22Rv1 (cell line): Measurements from ENCODE around the gene KLK1.
A peak's percentile ranks its signal among the peaks of the same experiment; 100 is the strongest.

Experiments
- H3K27ac ChIP-seq: fragments of 450-650 bp; 2 replicates; pipeline ENCODE4 v1.5.1; 2017
- CTCF ChIP-seq: fragments of 450-650 bp; IDR thresholded peaks from 2 replicates; pipeline ENCODE4 v1.5.1; 2017; ENCODE audit warnings: mild to moderate bottlenecking
- ZFX ChIP-seq: fragments of 450-650 bp; IDR thresholded peaks from 2 replicates; pipeline ENCODE4 v1.6.1; 2017; ENCODE audit warnings: antibody characterized with exemption, borderline replicate concordance

KLK1 gene

GRCh38 chr19:50858886-50859285 lies 35.3 kb upstream of the KLK1 start:
- TF ChIP-seq CTCF = no peak; the same call in none of the 2 replicates
- no peak for TF ChIP-seq ZFX
- peak overlapping the region; percentile 100 for H3K27ac ChIP-seq

- TF ChIP-seq CTCF = no peak
- TF ChIP-seq ZFX = no peak
- H3K27ac ChIP-seq = peak overlapping the region; percentile 100
These were observed 33.8 kb upstream of the KLK1 start for GRCh38 chr19:50857366-50857765.

DNA sequence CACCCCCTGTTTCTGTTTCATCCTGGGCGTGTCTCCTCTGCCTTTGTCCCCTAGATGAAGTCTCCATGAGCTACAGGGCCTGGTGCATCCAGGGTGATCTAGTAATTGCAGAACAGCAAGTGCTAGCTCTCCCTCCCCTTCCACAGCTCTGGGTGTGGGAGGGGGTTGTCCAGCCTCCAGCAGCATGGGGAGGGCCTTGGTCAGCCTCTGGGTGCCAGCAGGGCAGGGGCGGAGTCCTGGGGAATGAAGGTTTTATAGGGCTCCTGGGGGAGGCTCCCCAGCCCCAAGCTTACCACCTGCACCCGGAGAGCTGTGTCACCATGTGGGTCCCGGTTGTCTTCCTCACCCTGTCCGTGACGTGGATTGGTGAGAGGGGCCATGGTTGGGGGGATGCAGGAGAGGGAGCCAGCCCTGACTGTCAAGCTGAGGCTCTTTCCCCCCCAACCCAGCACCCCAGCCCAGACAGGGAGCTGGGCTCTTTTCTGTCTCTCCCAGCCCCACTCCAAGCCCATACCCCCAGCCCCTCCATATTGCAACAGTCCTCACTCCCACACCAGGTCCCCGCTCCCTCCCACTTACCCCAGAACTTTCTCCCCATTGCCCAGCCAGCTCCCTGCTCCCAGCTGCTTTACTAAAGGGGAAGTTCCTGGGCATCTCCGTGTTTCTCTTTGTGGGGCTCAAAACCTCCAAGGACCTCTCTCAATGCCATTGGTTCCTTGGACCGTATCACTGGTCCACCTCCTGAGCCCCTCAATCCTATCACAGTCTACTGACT lies 31.2 kb upstream of the KLK1 start, which contains the start of gene KLK3:
Gene KLK3 (plus strand): TSS at position 280 of the 775 bp plus-strand sequence. CDS start 41 bp downstream, at position 321.
- H3K27ac ChIP-seq = peak within 1 kb of the TSS; percentile 100
- TF ChIP-seq CTCF = no peak
- no peak for TF ChIP-seq ZFX

- no peak for TF ChIP-seq ZFX
- TF ChIP-seq CTCF = no peak
- peak overlapping the region; percentile 100 for H3K27ac ChIP-seq
These were observed 28.0 kb upstream of the KLK1 start for GRCh38 chr19:50851620-50852019.

DNA sequence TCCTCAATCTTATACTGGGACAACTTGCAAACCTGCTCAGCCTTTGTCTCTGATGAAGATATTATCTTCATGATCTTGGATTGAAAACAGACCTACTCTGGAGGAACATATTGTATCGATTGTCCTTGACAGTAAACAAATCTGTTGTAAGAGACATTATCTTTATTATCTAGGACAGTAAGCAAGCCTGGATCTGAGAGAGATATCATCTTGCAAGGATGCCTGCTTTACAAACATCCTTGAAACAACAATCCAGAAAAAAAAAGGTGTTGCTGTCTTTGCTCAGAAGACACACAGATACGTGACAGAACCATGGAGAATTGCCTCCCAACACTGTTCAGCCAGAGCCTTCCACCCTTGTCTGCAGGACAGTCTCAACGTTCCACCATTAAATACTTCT lies 27.2 kb upstream of the KLK1 start:
- H3K27ac ChIP-seq = peak overlapping the region; percentile 100
- TF ChIP-seq ZFX = no peak

- TF ChIP-seq CTCF (no peak), ZFX (no peak)
- peak overlapping the region; percentile 100 for H3K27ac ChIP-seq
These were observed 20.8 kb upstream of the KLK1 start for GRCh38 chr19:50844296-50844935.

DNA sequence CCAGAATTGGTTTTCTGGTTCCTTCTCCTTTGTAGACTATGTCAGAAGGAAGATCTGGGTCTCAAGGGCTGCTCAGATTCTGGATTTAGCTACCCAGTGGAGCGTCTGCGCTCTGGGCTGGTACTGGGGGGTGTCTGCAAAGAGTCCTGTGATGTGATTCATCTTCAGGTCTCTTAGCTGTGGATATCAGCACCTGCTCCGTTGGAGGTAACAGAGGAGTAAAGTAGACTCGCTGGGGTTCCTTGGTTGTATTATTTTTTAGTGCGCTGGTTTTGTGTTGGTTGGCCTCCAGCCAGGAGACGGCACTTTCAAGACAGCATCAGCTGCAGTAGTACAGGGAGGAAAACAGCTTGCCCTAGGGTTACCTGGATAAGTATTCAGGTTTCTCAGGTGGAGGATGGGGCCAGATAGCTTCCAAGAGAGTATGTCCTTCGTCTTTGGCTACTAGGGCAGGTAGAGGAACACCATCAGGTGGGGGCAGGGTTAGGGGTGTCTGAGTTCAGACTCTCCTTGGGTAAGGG lies 20.2 kb upstream of the KLK1 start:
- H3K27ac ChIP-seq = peak overlapping the region; percentile 100
- TF ChIP-seq ZFX = no peak
- TF ChIP-seq CTCF = no peak
